Ectodermal cell (in vitro differentiated cells): Measurements from ENCODE around the gene AK1.
"Not testable (repeated sequence)": the region's sequence is repeated elsewhere in the genome, so short reads cannot be mapped to it uniquely, and the experiment has no call there.

ENCODE experiments used
- H3K27ac ChIP-seq: 2 replicates; pipeline ENCODE4 v1.7.0; 2013; ENCODE audit warnings: mild to moderate bottlenecking, low read depth, low read length; ENCODE audit not compliant: insufficient read depth, poor library complexity, severe bottlenecking
- H3K27me3 ChIP-seq: 2 replicates; pipeline ENCODE4 v1.7.0; 2013; ENCODE audit warnings: mild to moderate bottlenecking, low read length; ENCODE audit not compliant: insufficient read depth, control insufficient read depth, poor library complexity, severe bottlenecking
- H3K36me3 ChIP-seq: one replicate; pipeline ENCODE4 v1.7.0; 2013; ENCODE audit warnings: low read length; ENCODE audit not compliant: control insufficient read depth, insufficient read depth
- H3K4me1 ChIP-seq: one replicate; pipeline ENCODE4 v1.7.0; 2013; ENCODE audit warnings: low read length; ENCODE audit not compliant: control insufficient read depth, insufficient read depth
- H3K4me3 ChIP-seq: 2 replicates; pipeline ENCODE4 v1.7.0; 2013; ENCODE audit warnings: low read depth, low read length, control low read depth; ENCODE audit not compliant: insufficient read depth
- H3K9me3 ChIP-seq: 2 replicates; pipeline ENCODE4 v1.7.0; 2013; ENCODE audit warnings: mild to moderate bottlenecking, low read length, moderate library complexity; ENCODE audit not compliant: control insufficient read depth
- WGBS, 2 experiments: methylation state at CpG; one replicate each; pipeline ENCODE4 v1.1.7; 2013; ENCODE audit warnings: missing lambda C conversion rate in 2 of 2; 5-methylcytosine and 5-hydroxymethylcytosine counted together

The AK1 gene

GRCh38 chr9:127884427-127884911, 7.0 kb upstream of the AK1 start:
- Histone ChIP-seq H3K4me1 (no peaks in the 10 kb centered on the region), H3K4me3 (no peak overlapping the region), H3K27me3 (no peaks in the 10 kb centered on the region), H3K36me3 (peaks cover 18% of the 10 kb centered on the region), H3K27ac (no peak overlapping the region), H3K9me3 (no peaks in the 10 kb centered on the region)
- WGBS, 2 experiments: 79 to 82% methylated on average over 11 of the region's 11 CpGs

- WGBS, 2 experiments: 94 to 96% methylated on average over 7 of the region's 7 CpGs
- peaks cover 18% of the 10 kb centered on the region for H3K36me3 ChIP-seq
- no peak overlapping the region for H3K27ac ChIP-seq
- H3K4me3 ChIP-seq: no peak overlapping the region
- H3K27me3 ChIP-seq: no peaks in the 10 kb centered on the region
- no peaks in the 10 kb centered on the region for H3K4me1 ChIP-seq
- no peaks in the 10 kb centered on the region for H3K9me3 ChIP-seq
Measured at GRCh38 chr9:127883959-127884358, 6.5 kb upstream of the AK1 start.

- not testable (repeated sequence) for H3K27ac ChIP-seq, H3K27me3 ChIP-seq, H3K4me3 ChIP-seq, H3K36me3 ChIP-seq, H3K9me3 ChIP-seq
- H3K4me1 ChIP-seq: peaks cover 12% of the 10 kb centered on the region
- 93 to 95% methylated on average over 3 of the region's 3 CpGs for WGBS, 2 experiments
Measured at GRCh38 chr9:127881715-127882114, 4.2 kb upstream of the AK1 start.

GRCh38 chr9:127880143-127880542, 2.7 kb upstream of the AK1 start:
- Histone ChIP-seq H3K27me3 (no peaks in the 10 kb centered on the region), H3K4me1 (peaks cover 21% of the 10 kb centered on the region), H3K27ac (no peak overlapping the region), H3K4me3 (no peak overlapping the region), H3K36me3 (no peaks in the 10 kb centered on the region), H3K9me3 (no peaks in the 10 kb centered on the region)
- 70 to 74% methylated on average over 6 to 7 of the region's 8 CpGs for WGBS, 2 experiments

GRCh38 chr9:127878652-127879390, 1.3 kb upstream of the AK1 start:
- Histone ChIP-seq H3K9me3 (no peaks in the 10 kb centered on the region), H3K27ac (no peak overlapping the region), H3K4me3 (no peak overlapping the region), H3K27me3 (no peaks in the 10 kb centered on the region), H3K36me3 (no peaks in the 10 kb centered on the region), H3K4me1 (peaks cover 24% of the 10 kb centered on the region)
- 90 to 91% methylated on average over 8 of the region's 8 CpGs for WGBS, 2 experiments

- Histone ChIP-seq H3K9me3 (no peaks in the 10 kb centered on the region), H3K36me3 (no peaks in the 10 kb centered on the region), H3K27ac (no peak overlapping the region), H3K4me3 (peak overlapping the region; percentile 36), H3K4me1 (peaks cover 30% of the 10 kb centered on the region), H3K27me3 (no peaks in the 10 kb centered on the region)
- 55 to 61% methylated on average over 18 of the region's 18 CpGs for WGBS, 2 experiments
Measured at GRCh38 chr9:127878001-127878651, 651 bp upstream of the AK1 start.

GRCh38 chr9:127876764-127877562, 512 bp downstream of the AK1 start:
- H3K27me3 ChIP-seq: no peaks in the 10 kb centered on the region
- WGBS, 2 experiments: 42% methylated on average over 26 of the region's 26 CpGs
- no peaks in the 10 kb centered on the region for H3K36me3 ChIP-seq
- H3K27ac ChIP-seq: no peak overlapping the region
- no peaks in the 10 kb centered on the region for H3K9me3 ChIP-seq
- peaks cover 30% of the 10 kb centered on the region for H3K4me1 ChIP-seq
- H3K4me3 ChIP-seq: peak overlapping the region; percentile 36

GRCh38 chr9:127876026-127876763, 1.3 kb downstream of the AK1 start:
- Histone ChIP-seq H3K27me3 (no peaks in the 10 kb centered on the region), H3K4me1 (peaks cover 30% of the 10 kb centered on the region), H3K27ac (no peak overlapping the region), H3K4me3 (no peak overlapping the region), H3K9me3 (no peaks in the 10 kb centered on the region), H3K36me3 (no peaks in the 10 kb centered on the region)
- 89 to 91% methylated on average over 14 of the region's 14 CpGs for WGBS, 2 experiments

GRCh38 chr9:127875306-127875966, 2.0 kb downstream of the AK1 start:
- H3K4me1 ChIP-seq: peaks cover 30% of the 10 kb centered on the region
- H3K9me3 ChIP-seq: no peaks in the 10 kb centered on the region
- H3K36me3 ChIP-seq: no peaks in the 10 kb centered on the region
- 90 to 91% methylated on average over 10 of the region's 10 CpGs for whole genome bisulfite sequencing, 2 experiments
- H3K27ac ChIP-seq: no peak overlapping the region
- H3K4me3 ChIP-seq: no peak overlapping the region
- no peaks in the 10 kb centered on the region for H3K27me3 ChIP-seq
